Hepatocyte (in vitro differentiated cells): Measurements from ENCODE around the gene HK2. TPM values are rescaled to one million over a fixed set of nuclear protein-coding genes. Genes with fewer than 3 reads are reported as not detected.

Experiments used
- DNase-seq: peaks from one replicate; pipeline ENCODE4 v3.0.0-alpha.2; 2016; ENCODE audit warnings: low spot score
- H2AFZ ChIP-seq: fragments of 200-600 bp; sonication (generic); 2 replicates; pipeline ENCODE4 v1.6.0; 2016; ENCODE audit warnings: antibody characterized with exemption, mild to moderate bottlenecking
- H3K27ac ChIP-seq: fragments of 200-600 bp; sonication (generic); 2 replicates; pipeline ENCODE4 v1.5.1; 2016; ENCODE audit warnings: mild to moderate bottlenecking
- H3K27me3 ChIP-seq: fragments of 200-600 bp; sonication (generic); 2 replicates; pipeline ENCODE4 v1.6.1; 2016
- H3K36me3 ChIP-seq: fragments of 200-600 bp; sonication (generic); replicated peaks from 2 replicates; pipeline ENCODE4 v1.5.1; 2016; ENCODE audit warnings: low read depth; ENCODE audit not compliant: insufficient read depth
- H3K4me1 ChIP-seq: fragments of 200-600 bp; sonication (generic); 2 replicates; pipeline ENCODE4 v1.5.1; 2016; ENCODE audit warnings: mild to moderate bottlenecking, moderate library complexity; ENCODE audit not compliant: insufficient read depth
- H3K4me2 ChIP-seq: fragments of 200-600 bp; sonication (generic); 2 replicates; pipeline ENCODE4 v1.6.0; 2016
- H3K4me3 ChIP-seq: fragments of 200-600 bp; sonication (generic); 2 replicates; pipeline ENCODE4 v1.5.1; 2016; ENCODE audit warnings: mild to moderate bottlenecking
- H3K79me2 ChIP-seq: fragments of 200-600 bp; sonication (generic); 2 replicates; pipeline ENCODE4 v1.6.0; 2017; ENCODE audit warnings: mild to moderate bottlenecking
- H3K9me2 ChIP-seq: fragments of 200-600 bp; sonication (generic); replicated peaks from 2 replicates; pipeline ENCODE4 v1.6.0; 2017; ENCODE audit warnings: mild to moderate bottlenecking; ENCODE audit not compliant: insufficient read depth
- H3K9me3 ChIP-seq: fragments of 200-600 bp; sonication (generic); 2 replicates; pipeline ENCODE4 v1.5.1; 2016; ENCODE audit warnings: low read depth, mild to moderate bottlenecking
- H4K20me1 ChIP-seq: fragments of 200-600 bp; sonication (generic); 2 replicates; pipeline ENCODE4 v1.6.0; 2016; ENCODE audit warnings: mild to moderate bottlenecking; ENCODE audit not compliant: insufficient read depth, poor library complexity, severe bottlenecking
- CTCF ChIP-seq: fragments of 200-600 bp; sonication (generic); IDR thresholded peaks from 2 replicates; pipeline ENCODE4 v1.5.1; 2016; ENCODE audit warnings: antibody characterized with exemption, mild to moderate bottlenecking; ENCODE audit not compliant: poor library complexity
- EZH2 ChIP-seq: fragments of 200-600 bp; sonication (generic); IDR thresholded peaks from 2 replicates; pipeline ENCODE4 v1.6.1; 2016; ENCODE audit warnings: antibody characterized with exemption, mild to moderate bottlenecking, borderline replicate concordance
- EZH2phosphoT487 ChIP-seq: fragments of 200-600 bp; sonication (generic); IDR thresholded peaks from one replicate; pipeline ENCODE4 v1.6.1; 2018; ENCODE audit warnings: antibody characterized with exemption, mild to moderate bottlenecking, low read depth, moderate library complexity; ENCODE audit not compliant: unreplicated experiment, severe bottlenecking
- WGBS: methylation state at CpG from one replicate; pipeline ENCODE4 v1.1.6; 2016; ENCODE audit warnings: low lambda C conversion rate; ENCODE audit errors: missing lambda C conversion rate; 5-methylcytosine and 5-hydroxymethylcytosine counted together
- polyA plus RNA-seq: library from polyadenylated mRNA; unstranded; fragments of >200 nt; fragmentation: Nextera tagmentation; extraction: Ambion mirVana; gene quantifications from 2 replicates; pipeline ENCODE4 v1.2.1, GENCODE V29; 2016
- total RNA-seq: library from RNA; depleted of rRNA; stranded (reverse); fragments of >200 nt; gene quantifications from 2 replicates; pipeline ENCODE4 v1.2.3, GENCODE V29; 2014

HK2 gene
- total and polyA plus RNA-seq, 2 experiments from 2014 or later = 25.4 to 25.6 TPM

- Histone ChIP-seq H3K27me3 (no peaks in the 10 kb centered on the region), H4K20me1 (no peaks in the 10 kb centered on the region), H2AFZ (no peak overlapping the region), H3K9me3 (no peaks in the 10 kb centered on the region), H3K4me2 (no peak overlapping the region), H3K27ac (no peak overlapping the region), H3K36me3 (no peaks in the 10 kb centered on the region), H3K4me3 (no peak overlapping the region), H3K9me2 (no peaks in the 10 kb centered on the region), H3K4me1 (no peaks in the 10 kb centered on the region), H3K79me2 (no peaks in the 10 kb centered on the region)
- TF ChIP-seq EZH2 = no peak
- TF ChIP-seq CTCF = no peak
- TF ChIP-seq EZH2phosphoT487 = no peak
- WGBS = 84% methylated on average over 3 of the region's 3 CpGs
- no peak for DNase-seq
Observed at GRCh38 chr2:74941284-74941683, 107.4 kb downstream of the HK2 start.

- no peak for DNase-seq
- no peaks in the 10 kb centered on the region for H3K9me2 ChIP-seq
- TF ChIP-seq CTCF (no peak), EZH2 (no peak), EZH2phosphoT487 (no peak)
- no peak overlapping the region for H2AFZ ChIP-seq
- no peaks in the 10 kb centered on the region for H3K9me3 ChIP-seq
- no peaks in the 10 kb centered on the region for H3K4me1 ChIP-seq
- H3K4me2 ChIP-seq = no peak overlapping the region
- H3K4me3 ChIP-seq = no peak overlapping the region
- WGBS = 72% methylated on average over 5 of the region's 5 CpGs
- no peaks in the 10 kb centered on the region for H3K79me2 ChIP-seq
- no peak overlapping the region for H3K27ac ChIP-seq
- H3K36me3 ChIP-seq = no peaks in the 10 kb centered on the region
- H3K27me3 ChIP-seq = no peaks in the 10 kb centered on the region
- no peaks in the 10 kb centered on the region for H4K20me1 ChIP-seq
Observed at GRCh38 chr2:74942263-74942662, 108.3 kb downstream of the HK2 start.

Other genes starting within 250 kb of the HK2 start
- 0.70 and 1.0 TPM in 2 replicates for gene M1AP, start 185.8 kb upstream of the HK2 start, total RNA-seq
- gene M1AP, start 185.8 kb upstream of the HK2 start, polyA plus RNA-seq = 0.30 and 1.2 TPM in 2 replicates
- gene SEMA4F, start 179.9 kb upstream of the HK2 start, total RNA-seq = 6.8 and 7.3 TPM in 2 replicates
- 6.5 and 7.4 TPM in 2 replicates for gene SEMA4F, start 179.9 kb upstream of the HK2 start, polyA plus RNA-seq
- gene POLE4, start 124.5 kb downstream of the HK2 start, total RNA-seq = 20.8 and 28.4 TPM in 2 replicates
- 159 and 160 TPM in 2 replicates for gene POLE4, start 124.5 kb downstream of the HK2 start, polyA plus RNA-seq